Panc1 (cell line): ENCODE measurements around the gene GGCX.

Experiments used
- CTCF ChIP-seq: fragments of 450-650 bp; IDR thresholded peaks from 2 replicates; pipeline ENCODE4 v1.5.1; 2017; ENCODE audit warnings: mild to moderate bottlenecking
- REST ChIP-seq, 2 experiments: IDR thresholded peaks; 2 replicates each; pipeline ENCODE4 v1.6.1; 2011 to 2012; ENCODE audit warnings: low read depth in 2 of 2, control low read depth in 1 of 2, low read length in 1 of 2, mild to moderate bottlenecking in 1 of 2, moderate library complexity in 1 of 2; ENCODE audit not compliant: insufficient read depth in 1 of 2

GRCh38 chr2:85584857-85585780, 23.8 kb upstream of the GGCX start:
- TF ChIP-seq CTCF (no peak), REST (IDR thresholded peaks at IDR 0.05; ENCODE audit: insufficient read depth in 1 of 2, low read depth in 2 of 2, low read length in 1 of 2) (no peak)
